ENCODE data around the gene OR8J1. TPM values are rescaled to one million over a fixed set of nuclear protein-coding genes. Genes with fewer than 3 reads are reported as not detected.
"Not testable (repeated sequence)": the region's sequence is repeated elsewhere in the genome, so short reads cannot be mapped to it uniquely, and the experiment has no call there.

The OR8J1 gene, protein sequence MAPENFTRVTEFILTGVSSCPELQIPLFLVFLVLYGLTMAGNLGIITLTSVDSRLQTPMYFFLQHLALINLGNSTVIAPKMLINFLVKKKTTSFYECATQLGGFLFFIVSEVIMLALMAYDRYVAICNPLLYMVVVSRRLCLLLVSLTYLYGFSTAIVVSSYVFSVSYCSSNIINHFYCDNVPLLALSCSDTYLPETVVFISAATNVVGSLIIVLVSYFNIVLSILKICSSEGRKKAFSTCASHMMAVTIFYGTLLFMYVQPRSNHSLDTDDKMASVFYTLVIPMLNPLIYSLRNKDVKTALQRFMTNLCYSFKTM
- total RNA-seq, result not detected

DNA sequence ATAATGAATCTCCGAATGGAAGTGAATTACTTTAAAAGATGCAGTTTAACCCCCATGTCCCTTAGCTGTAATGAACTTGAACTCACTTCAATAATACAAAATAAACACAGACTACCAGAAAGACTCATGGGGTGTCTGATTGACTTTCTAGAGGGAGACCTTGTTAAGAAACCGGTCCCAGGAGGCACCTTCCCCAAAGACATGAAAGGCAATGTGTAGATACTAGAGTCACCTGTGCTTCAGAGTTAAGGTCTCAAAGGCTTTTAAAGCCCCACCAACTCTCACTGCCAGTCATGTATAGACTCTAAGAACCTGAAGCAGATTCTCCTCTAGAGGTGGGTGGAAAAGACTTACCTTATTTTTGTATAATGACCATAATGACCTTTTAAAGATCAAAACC lies at the start of gene OR8J1:
Gene OR8J1, plus strand, starts transcription at position 301 of the 400 bp plus-strand sequence. CDS start 5,956 bp downstream, outside the sequence.
- no peak for ATAC-seq

DNA sequence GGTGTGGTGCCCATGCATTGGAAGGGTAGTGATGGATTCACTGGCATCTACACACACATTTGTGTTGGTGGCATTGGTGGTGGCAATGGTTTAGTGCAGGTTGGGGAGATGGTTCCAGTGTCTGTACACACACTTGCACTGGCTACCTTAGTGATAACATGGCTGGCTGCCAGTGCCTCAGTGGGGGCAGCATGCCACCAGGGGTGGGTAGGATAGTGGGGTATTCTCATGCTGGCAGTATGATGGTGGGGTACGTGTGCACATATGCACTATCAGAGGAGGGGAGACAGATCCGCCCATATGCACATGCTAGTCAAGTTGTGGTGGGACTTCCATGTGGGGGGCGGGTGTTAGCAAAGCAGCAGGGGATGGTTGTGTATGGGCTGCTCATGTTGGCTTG lies 46.3 kb upstream of the OR8J1 start:
- no peak for ATAC-seq

GRCh38 chr11:56314844-56315243 lies 39.2 kb upstream of the OR8J1 start, which contains the start of gene OR8K3:
Gene OR8K3 (plus strand): TSS chr11:56315144. CDS start chr11:56318307, 3,163 bp downstream.
- ATAC-seq, result no peak

GRCh38 chr11:56331861-56332491 lies 22.1 kb upstream of the OR8J1 start:
- no peak for ATAC-seq

GRCh38 chr11:56333156-56333555 lies 20.9 kb upstream of the OR8J1 start:
- ATAC-seq, result no peak

DNA sequence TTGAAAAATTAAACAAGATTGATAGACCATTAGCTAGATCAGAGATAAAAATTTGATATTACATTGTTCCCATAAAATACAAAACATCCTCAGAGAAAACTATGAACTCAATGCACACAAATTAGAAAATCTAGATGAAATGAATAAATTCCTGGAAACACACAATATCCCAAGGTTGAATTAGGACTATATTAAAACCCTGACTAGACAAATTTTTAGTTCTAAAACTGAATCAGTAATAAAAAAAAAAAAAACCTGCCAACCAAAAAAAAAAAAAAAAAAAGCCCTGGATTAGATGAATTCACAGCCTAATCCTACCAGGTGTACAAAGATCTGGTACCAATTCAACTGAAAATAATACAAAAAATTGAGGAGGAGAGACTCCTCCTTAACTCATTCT lies 13.8 kb upstream of the OR8J1 start:
- no peak for ATAC-seq

DNA sequence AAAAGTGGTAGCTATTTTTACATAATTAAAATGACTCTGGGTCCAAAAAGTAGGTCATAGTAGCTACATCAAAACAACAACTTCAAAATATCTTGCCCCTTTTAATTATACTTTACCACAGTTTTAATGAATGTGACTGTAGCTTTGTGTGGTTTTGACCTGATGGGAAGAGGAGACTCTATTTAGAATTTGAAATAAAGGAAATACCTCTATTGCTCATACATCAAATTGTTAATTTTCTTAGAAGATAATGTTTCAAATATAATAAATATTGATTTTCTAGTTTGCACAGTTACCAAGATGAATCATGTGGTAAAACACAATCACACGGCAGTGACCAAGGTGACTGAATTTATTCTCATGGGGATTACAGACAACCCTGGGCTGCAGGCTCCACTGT lies 8.4 kb upstream of the OR8J1 start, which contains the start of gene OR8K1:
Gene OR8K1, plus strand, starts transcription at position 301 of the 400 bp plus-strand sequence. Its CDS starts 0 bp downstream, at position 301.
- ATAC-seq, result no peak

GRCh38 chr11:56375324-56375723 lies 21.2 kb downstream of the OR8J1 start, which contains the start of gene OR8U1:
Gene OR8U1 (plus strand): TSS chr11:56375624. CDS start chr11:56375624, 0 bp downstream.
- no peak for ATAC-seq

DNA sequence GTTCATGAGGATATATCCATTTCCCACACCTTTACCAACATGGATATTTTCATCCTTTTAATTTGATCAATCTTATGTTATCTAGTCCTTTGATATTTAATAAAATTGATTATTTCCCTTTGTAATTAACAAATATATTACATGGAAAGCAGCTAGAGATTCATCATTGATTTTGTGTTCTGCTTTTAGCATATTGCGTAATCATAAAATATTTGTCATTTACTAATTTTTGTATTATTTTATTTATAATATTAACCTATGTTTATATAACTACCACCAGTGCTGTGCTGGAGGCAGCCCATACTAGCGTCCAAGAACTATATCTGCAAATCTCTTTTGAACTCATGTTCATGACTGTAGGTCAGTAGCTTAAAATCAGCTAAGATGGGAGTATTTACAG lies 26.0 kb downstream of the OR8J1 start:
- no peak for ATAC-seq

GRCh38 chr11:56394381-56394780 lies 40.3 kb downstream of the OR8J1 start:
- ATAC-seq, result no peak

GRCh38 chr11:56396047-56396446 lies 42.0 kb downstream of the OR8J1 start:
- no peak for ATAC-seq

- ATAC-seq, result not testable (repeated sequence)
These were observed 47.9 kb downstream of the OR8J1 start for GRCh38 chr11:56401858-56402461.

DNA sequence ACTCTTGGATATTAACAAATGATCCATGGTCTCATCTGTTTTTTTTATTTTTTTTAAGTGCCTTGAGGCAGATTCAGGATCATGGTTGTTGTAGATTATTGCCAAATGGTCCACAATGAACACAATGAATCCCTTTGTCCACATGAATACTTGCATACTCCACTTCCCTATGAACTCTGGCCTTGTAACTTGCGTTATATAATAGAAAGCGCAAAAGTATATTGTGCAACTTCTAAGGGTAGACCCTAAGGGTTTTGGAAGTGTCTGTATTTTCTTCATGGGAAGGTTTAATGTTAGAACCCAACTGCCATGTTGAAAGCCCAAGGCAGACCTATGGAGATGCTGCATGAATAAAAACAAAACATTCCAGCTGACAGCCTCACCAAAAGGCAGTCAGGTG lies 50.3 kb downstream of the OR8J1 start:
- ATAC-seq, result no peak

DNA sequence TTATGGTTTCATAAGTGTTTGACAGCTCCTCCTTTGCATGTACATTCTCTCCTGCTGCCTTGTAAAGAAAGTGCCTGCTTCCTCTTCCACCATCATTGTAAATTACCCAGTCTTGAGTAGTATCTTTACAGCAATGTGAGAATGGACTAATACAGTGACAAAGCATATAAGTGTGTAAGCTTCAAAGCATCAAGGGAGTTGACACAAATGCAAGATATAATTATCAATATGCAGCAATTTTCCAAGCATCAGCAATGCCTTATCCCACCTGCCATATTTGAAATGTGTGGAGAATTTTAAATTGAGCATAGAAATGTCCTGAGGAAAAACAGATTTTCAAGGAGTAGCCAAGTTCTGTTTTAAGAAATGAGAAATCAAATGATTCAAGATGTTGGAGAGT lies 56.7 kb downstream of the OR8J1 start:
- ATAC-seq, result no peak

Other genes with a start within 250 kb of the OR8J1 start
- gene OR8H3, start 231.9 kb upstream of the OR8J1 start, total RNA-seq, result not detected
- gene OR8J3, start 214.1 kb upstream of the OR8J1 start, total RNA-seq, result not detected
- gene OR8K5, start 194.0 kb upstream of the OR8J1 start, total RNA-seq, result not detected
- not detected for gene OR5J2, start 177.7 kb upstream of the OR8J1 start, total RNA-seq
- not detected for gene OR5T2, start 120.0 kb upstream of the OR8J1 start, total RNA-seq
- gene OR5T3, start 102.0 kb upstream of the OR8J1 start, total RNA-seq, result not detected
- not detected for gene OR5T1, start 80.1 kb upstream of the OR8J1 start, total RNA-seq
- gene OR8H1, start 62.0 kb upstream of the OR8J1 start, total RNA-seq, result not detected
- not detected for gene OR8K3, start 39.1 kb upstream of the OR8J1 start, total RNA-seq
- gene OR8K1, start 8.3 kb upstream of the OR8J1 start, total RNA-seq, result not detected
- gene OR8U1, start 21.3 kb downstream of the OR8J1 start, total RNA-seq, result not detected
- gene OR5AL1, start 58.4 kb downstream of the OR8J1 start, total RNA-seq, result not detected
- gene OR5M3, start 119.1 kb downstream of the OR8J1 start, total RNA-seq, result not detected
- gene OR5M8, start 137.1 kb downstream of the OR8J1 start, total RNA-seq, result not detected
- not detected for gene OR5M11, start 189.0 kb downstream of the OR8J1 start, total RNA-seq
- gene OR5M10, start 223.4 kb downstream of the OR8J1 start, total RNA-seq, result not detected